ENCODE measurements around the gene SLC6A18. TPM values are rescaled to one million over a fixed set of nuclear protein-coding genes. Genes with fewer than 3 reads are reported as not detected.

SLC6A18 gene
- total RNA-seq, 4 donors from 2014 or later = not detected

GRCh38 chr5:1208743-1209488 is 16.3 kb upstream of the SLC6A18 start:
- Histone ChIP-seq H3K27ac (no peak overlapping the region), H3K27me3 (no peaks in the 10 kb centered on the region), H3K36me3 (no peaks in the 10 kb centered on the region), H3K4me1 (no peaks in the 10 kb centered on the region), H3K9me3 (no peaks in the 10 kb centered on the region), H3K4me3 (replicated peaks in 1 of 3) (no peak overlapping the region)
- 26 to 59% methylated on average over 6 to 14 of the region's 24 CpGs for WGBS, 2 donors
- intact Hi-C loops (cut with DNase I) = no loop called here
- TF ChIP-seq, protein P1, sequence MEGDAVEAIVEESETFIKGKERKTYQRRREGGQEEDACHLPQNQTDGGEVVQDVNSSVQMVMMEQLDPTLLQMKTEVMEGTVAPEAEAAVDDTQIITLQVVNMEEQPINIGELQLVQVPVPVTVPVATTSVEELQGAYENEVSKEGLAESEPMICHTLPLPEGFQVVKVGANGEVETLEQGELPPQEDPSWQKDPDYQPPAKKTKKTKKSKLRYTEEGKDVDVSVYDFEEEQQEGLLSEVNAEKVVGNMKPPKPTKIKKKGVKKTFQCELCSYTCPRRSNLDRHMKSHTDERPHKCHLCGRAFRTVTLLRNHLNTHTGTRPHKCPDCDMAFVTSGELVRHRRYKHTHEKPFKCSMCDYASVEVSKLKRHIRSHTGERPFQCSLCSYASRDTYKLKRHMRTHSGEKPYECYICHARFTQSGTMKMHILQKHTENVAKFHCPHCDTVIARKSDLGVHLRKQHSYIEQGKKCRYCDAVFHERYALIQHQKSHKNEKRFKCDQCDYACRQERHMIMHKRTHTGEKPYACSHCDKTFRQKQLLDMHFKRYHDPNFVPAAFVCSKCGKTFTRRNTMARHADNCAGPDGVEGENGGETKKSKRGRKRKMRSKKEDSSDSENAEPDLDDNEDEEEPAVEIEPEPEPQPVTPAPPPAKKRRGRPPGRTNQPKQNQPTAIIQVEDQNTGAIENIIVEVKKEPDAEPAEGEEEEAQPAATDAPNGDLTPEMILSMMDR (IDR thresholded peaks at IDR 0.05) = peak in 5 of 6 experiments; percentile 16 to 61 (median 42)
- TF ChIP-seq POLR2A (IDR thresholded peaks at IDR 0.05) = no peak
- peak; percentile 51 to 58 for DNase-seq

- intact Hi-C loops (cut with DNase I) = no loop called here
- H3K4me1 ChIP-seq = no peaks in the 10 kb centered on the region
- H3K27ac ChIP-seq = no peak overlapping the region
- TF ChIP-seq POLR2A (IDR thresholded peaks at IDR 0.05) = no peak
- TF ChIP-seq, protein P1 (IDR thresholded peaks at IDR 0.05) = no peak
- 60 to 68% methylated on average over 2 of the region's 2 CpGs for WGBS, 2 donors
- no peak overlapping the region for H3K4me3 ChIP-seq (replicated peaks in 1 of 3)
- no peaks in the 10 kb centered on the region for H3K9me3 ChIP-seq
- no peaks in the 10 kb centered on the region for H3K36me3 ChIP-seq
- no peaks in the 10 kb centered on the region for H3K27me3 ChIP-seq
- DNase-seq = no peak
These were observed 15.7 kb upstream of the SLC6A18 start for GRCh38 chr5:1209489-1209852.

DNA sequence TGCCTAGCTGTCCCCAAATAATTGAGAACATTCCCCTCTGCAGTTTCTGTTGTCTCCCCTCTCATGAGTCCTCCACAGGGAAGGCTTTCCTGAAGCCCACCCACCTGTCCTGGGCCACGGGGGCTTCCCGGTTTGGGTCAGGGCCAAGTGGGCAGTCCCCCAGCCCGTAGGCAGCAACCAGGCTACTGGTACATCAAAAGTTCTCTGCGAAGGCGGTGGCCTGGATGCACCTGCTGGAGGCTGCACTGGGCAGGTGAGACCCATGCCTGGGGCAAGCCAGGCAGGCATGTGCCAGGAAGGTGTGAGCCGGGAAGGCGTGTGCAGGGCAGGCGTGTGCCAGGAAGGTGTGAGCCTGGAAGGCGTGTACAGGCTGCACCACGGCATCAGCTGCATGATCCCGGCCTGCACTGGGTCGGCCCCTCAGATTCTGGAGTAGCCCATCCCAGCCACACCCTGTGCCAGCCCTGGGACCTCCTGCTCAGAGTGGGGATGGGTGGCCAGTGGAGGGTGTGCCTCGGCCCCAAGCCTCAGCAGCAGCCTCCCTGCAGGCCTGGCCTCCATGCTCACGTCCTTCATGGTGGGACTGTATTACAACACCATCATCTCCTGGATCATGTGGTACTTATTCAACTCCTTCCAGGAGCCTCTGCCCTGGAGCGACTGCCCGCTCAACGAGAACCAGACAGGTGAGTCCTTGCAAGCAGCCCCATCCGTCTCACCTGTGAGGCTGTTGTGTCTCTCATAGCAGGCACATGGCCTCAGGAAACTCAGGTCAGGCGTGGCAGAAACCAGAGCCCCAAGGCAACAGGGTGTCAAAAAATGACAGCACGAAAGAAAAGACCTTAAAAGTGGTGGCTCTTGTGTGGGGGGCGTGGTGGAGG is 15.0 kb upstream of the SLC6A18 start:
- Histone ChIP-seq H3K4me1 (no peaks in the 10 kb centered on the region), H3K9me3 (no peaks in the 10 kb centered on the region), H3K27me3 (no peaks in the 10 kb centered on the region), H3K36me3 (no peaks in the 10 kb centered on the region), H3K27ac (no peak overlapping the region), H3K4me3 (replicated peaks in 1 of 3) (no peak overlapping the region)
- no peak for DNase-seq
- 77 to 83% methylated on average over 19 to 21 of the region's 21 CpGs for whole genome bisulfite sequencing, 2 donors
- TF ChIP-seq, protein P1 (IDR thresholded peaks at IDR 0.05) = no peak
- TF ChIP-seq POLR2A (IDR thresholded peaks at IDR 0.05) = no peak
- intact Hi-C loops (cut with DNase I) = loop anchor here (10.0 kb wide), 1 partner anchor 445 kb away; no protein-coding TSS in a partner anchor

DNA sequence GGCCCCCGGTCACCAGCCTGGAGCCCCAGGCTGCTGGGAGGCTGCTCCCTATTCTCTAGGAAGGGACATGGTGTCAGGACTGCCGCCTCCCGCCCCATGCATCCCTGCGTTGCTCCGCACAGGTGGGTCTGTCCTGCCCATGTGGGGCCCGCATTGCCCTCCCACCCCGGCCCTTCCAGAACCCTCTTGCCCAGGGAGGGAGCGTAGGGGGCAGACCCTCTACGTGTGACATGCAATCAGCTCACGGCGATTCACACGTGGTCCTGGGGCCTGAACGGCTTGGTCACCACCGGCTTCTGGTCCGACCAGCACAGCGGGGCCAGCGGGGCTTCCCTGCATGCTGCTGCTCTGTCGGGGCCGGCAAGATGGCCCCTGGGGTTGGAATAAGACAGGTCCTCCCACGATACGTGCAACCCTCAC is 14.3 kb upstream of the SLC6A18 start:
- Histone ChIP-seq H3K4me1 (no peaks in the 10 kb centered on the region), H3K4me3 (replicated peaks in 1 of 3) (no peak overlapping the region), H3K27ac (no peak overlapping the region), H3K9me3 (no peaks in the 10 kb centered on the region), H3K36me3 (no peaks in the 10 kb centered on the region), H3K27me3 (no peaks in the 10 kb centered on the region)
- intact Hi-C loops (cut with DNase I) = loop anchor here (10.0 kb wide), 1 partner anchor 444 kb away; no protein-coding TSS in a partner anchor
- DNase-seq = no peak
- TF ChIP-seq POLR2A (IDR thresholded peaks at IDR 0.05) = no peak
- TF ChIP-seq, protein P1 (IDR thresholded peaks at IDR 0.05) = no peak
- 77 to 96% methylated on average over 9 to 15 of the region's 21 CpGs for WGBS, 2 donors

Measured in thyroid gland (tissue), 4 donors.